Measurements from ENCODE around the gene FOXB2. TPM values are rescaled to one million over a fixed set of nuclear protein-coding genes. Genes with fewer than 3 reads are reported as not detected.

The FOXB2 gene
- total RNA-seq, 1 donor from 2014 or later = not detected

DNA sequence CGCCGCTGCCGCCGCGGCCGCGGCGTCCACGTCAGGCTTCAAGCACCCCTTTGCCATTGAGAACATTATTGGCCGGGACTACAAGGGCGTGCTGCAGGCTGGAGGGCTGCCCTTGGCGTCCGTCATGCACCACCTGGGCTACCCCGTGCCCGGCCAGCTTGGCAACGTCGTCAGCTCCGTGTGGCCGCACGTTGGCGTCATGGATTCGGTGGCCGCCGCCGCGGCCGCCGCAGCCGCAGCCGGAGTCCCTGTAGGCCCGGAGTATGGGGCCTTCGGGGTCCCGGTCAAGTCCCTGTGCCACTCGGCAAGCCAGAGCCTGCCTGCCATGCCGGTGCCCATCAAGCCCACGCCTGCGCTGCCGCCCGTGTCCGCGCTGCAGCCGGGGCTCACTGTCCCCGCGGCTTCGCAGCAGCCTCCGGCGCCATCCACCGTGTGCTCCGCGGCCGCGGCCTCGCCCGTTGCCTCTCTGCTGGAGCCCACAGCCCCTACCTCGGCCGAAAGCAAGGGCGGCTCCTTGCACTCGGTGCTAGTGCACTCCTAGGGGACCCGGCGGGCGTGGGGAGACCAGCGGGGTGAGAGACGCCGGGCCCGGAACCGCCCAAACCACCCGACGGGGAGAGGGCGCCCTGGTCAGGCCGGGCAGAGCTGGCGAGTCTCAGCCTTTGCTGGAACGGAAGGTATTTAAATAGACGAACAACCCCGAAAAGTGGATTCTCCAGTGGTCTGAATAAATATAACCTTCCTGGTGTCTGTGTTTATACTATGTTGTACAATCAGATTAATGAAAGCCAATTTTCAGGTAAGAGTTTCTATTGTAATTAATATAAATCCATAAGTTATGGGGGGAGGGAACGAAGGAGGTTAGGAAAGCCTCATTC is 1.2 kb downstream of the FOXB2 start:
- no peaks in the 10 kb centered on the region for H3K36me3 ChIP-seq
- peaks cover 90% of the 10 kb centered on the region for H3K27me3 ChIP-seq (ENCODE audit: low read depth)
- DNase-seq (no peak), ATAC-seq (peak in 1 of 2 donors; percentile 17)
- H3K9me3 ChIP-seq = no peaks in the 10 kb centered on the region
- H3K27ac ChIP-seq = no peak overlapping the region
- intact Hi-C loops (cut with DNase I) = no loop called here
- peaks cover 24% of the 10 kb centered on the region for H3K4me1 ChIP-seq
- TF ChIP-seq CTCF (IDR thresholded peaks at IDR 0.05) = no peak
- H3K4me3 ChIP-seq = peak overlapping the region; percentile 29

DNA sequence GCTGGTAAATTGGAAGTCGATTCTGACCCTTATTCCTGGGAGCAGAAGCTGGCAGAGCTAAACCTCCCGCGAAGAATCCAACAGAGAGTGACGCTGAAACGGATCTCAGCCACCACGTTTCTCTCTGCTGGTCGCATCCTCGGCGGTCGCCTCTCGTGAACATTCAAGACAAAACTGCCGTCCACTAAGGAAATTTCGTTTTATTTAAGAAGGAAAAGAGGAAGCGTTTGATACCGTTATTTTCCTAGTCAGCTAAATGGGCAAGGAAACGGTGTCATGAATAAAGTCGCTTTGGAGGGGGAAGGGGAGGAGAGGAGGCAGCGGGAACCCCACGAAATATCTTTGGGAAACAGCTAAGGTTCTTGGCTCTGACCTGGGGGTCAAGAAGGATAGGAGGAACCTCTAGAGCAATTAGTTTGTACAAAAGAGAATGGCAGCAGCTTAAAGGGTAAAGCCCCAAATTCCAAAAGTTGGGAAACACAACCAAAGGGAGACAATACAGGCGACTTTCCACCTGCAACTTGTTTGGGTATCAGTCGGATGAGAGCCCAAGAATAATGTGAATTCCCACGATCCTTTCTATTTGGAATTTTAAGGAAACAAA is 1.9 kb downstream of the FOXB2 start:
- no peak for TF ChIP-seq CTCF (IDR thresholded peaks at IDR 0.05)
- Histone ChIP-seq H3K4me1 (peaks cover 24% of the 10 kb centered on the region), H3K36me3 (no peaks in the 10 kb centered on the region), H3K4me3 (no peak overlapping the region), H3K27me3 (ENCODE audit: low read depth) (peaks cover 86% of the 10 kb centered on the region), H3K27ac (no peak overlapping the region), H3K9me3 (no peaks in the 10 kb centered on the region)
- no peak for ATAC-seq
- intact Hi-C loops (cut with DNase I) = no loop called here
- DNase-seq = no peak

- no peak for ATAC-seq
- no peak overlapping the region for H3K4me3 ChIP-seq
- peaks cover 24% of the 10 kb centered on the region for H3K4me1 ChIP-seq
- H3K36me3 ChIP-seq = no peaks in the 10 kb centered on the region
- no peak for TF ChIP-seq CTCF (IDR thresholded peaks at IDR 0.05)
- no peaks in the 10 kb centered on the region for H3K9me3 ChIP-seq
- intact Hi-C loops (cut with DNase I) = no loop called here
- H3K27ac ChIP-seq = no peak overlapping the region
- no peak for DNase-seq
- H3K27me3 ChIP-seq (ENCODE audit: low read depth) = peaks cover 82% of the 10 kb centered on the region
These were observed 2.7 kb downstream of the FOXB2 start for GRCh38 chr9:77021922-77022782.

- H3K4me3 ChIP-seq = no peak overlapping the region
- peaks cover 75% of the 10 kb centered on the region for H3K27me3 ChIP-seq (ENCODE audit: low read depth)
- no peak overlapping the region for H3K27ac ChIP-seq
- H3K4me1 ChIP-seq = peaks cover 24% of the 10 kb centered on the region
- no peaks in the 10 kb centered on the region for H3K9me3 ChIP-seq
- no peak for TF ChIP-seq CTCF (IDR thresholded peaks at IDR 0.05)
- H3K36me3 ChIP-seq = no peaks in the 10 kb centered on the region
- intact Hi-C loops (cut with DNase I) = no loop called here
- no peak for ATAC-seq
- DNase-seq = no peak
These were observed 3.5 kb downstream of the FOXB2 start for GRCh38 chr9:77022783-77023440.

GRCh38 chr9:77023726-77024125 is 4.3 kb downstream of the FOXB2 start:
- no peak overlapping the region for H3K4me3 ChIP-seq
- intact Hi-C loops (cut with DNase I) = no loop called here
- peaks cover 69% of the 10 kb centered on the region for H3K27me3 ChIP-seq (ENCODE audit: low read depth)
- no peak overlapping the region for H3K27ac ChIP-seq
- DNase-seq = no peak
- no peak for TF ChIP-seq CTCF (IDR thresholded peaks at IDR 0.05)
- H3K4me1 ChIP-seq = peaks cover 17% of the 10 kb centered on the region
- no peaks in the 10 kb centered on the region for H3K9me3 ChIP-seq
- no peaks in the 10 kb centered on the region for H3K36me3 ChIP-seq
- no peak for ATAC-seq

Measured in lower lobe of right lung (tissue), 2 donors.